ENCODE results near the gene PAM.

GRCh38 chr5:103035701-103036100 is 280.6 kb downstream of the PAM start:
- TF ChIP-seq SIN3A (IDR thresholded peaks at IDR 0.05; ENCODE audit: borderline replicate concordance, insufficient read depth, low read length) (no peak), POLR2AphosphoS5 (IDR thresholded peaks at IDR 0.05; ENCODE audit: low read depth, low read length) (no peak), REST (IDR thresholded peaks at IDR 0.05; ENCODE audit: insufficient read depth in 1 of 2, low read depth in 2 of 2, low read length in 2 of 2) (no peak), TAF1 (IDR thresholded peaks at IDR 0.05; ENCODE audit: borderline replicate concordance, insufficient read depth, low read length) (no peak), FOXP2 (optimal IDR thresholded peaks at IDR 0.05; ENCODE audit: borderline replicate concordance, extremely low read depth, extremely low read length, insufficient read depth) (no peak)

All from PFSK-1 (cell line).